LNCaP clone FGC (cell line): ENCODE data around the gene INKA2.

Source experiments
- DNase-seq: peaks from one replicate; pipeline ENCODE4 v3.0.0-alpha.2; 2011; ENCODE audit warnings: low read depth
- H3K4me3 ChIP-seq: 2 replicates; pipeline ENCODE4 v1.5.1; 2011; ENCODE audit warnings: mild to moderate bottlenecking, low read depth, low read length, control low read depth
- TF ChIP-seq, protein P1 (sequence below): IDR thresholded peaks from 2 replicates; pipeline ENCODE4 v1.5.1; 2012; ENCODE audit warnings: mild to moderate bottlenecking; ENCODE audit not compliant: control insufficient read depth, insufficient read depth; ENCODE audit errors: extremely low read depth

INKA2 gene

DNA sequence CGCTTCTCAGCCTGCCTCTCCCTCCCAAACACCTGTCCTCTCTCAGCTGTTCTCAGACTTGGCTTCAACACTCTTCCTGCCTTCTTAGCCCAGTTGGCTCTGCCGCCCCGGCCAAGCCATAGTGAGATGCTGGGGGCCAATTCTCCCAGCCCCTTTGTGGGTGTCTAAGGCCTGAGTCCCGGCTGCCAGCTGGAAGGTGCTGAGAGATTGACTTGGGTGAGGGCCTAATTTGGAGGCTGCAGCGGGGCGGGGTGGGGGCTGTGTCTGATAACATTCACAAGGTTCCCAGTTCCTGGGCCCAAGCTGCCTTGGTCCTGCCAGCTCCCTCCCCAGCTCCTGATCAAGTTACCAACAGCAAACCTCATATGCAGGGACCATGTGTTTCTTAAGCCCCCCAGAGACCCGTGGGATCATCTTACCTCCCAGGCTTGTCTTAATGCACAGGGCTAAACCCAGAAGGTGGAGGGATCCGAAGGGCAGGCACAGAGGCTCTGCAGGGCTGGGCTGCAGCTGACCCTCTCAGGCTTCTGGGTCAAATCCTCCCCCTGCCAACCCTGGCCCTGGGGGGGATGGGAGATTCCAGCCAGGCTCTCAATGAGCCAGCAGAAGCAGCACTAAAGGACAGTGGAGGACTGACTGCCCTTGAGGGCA is 9.8 kb downstream of the INKA2 start:
- TF ChIP-seq, protein P1, sequence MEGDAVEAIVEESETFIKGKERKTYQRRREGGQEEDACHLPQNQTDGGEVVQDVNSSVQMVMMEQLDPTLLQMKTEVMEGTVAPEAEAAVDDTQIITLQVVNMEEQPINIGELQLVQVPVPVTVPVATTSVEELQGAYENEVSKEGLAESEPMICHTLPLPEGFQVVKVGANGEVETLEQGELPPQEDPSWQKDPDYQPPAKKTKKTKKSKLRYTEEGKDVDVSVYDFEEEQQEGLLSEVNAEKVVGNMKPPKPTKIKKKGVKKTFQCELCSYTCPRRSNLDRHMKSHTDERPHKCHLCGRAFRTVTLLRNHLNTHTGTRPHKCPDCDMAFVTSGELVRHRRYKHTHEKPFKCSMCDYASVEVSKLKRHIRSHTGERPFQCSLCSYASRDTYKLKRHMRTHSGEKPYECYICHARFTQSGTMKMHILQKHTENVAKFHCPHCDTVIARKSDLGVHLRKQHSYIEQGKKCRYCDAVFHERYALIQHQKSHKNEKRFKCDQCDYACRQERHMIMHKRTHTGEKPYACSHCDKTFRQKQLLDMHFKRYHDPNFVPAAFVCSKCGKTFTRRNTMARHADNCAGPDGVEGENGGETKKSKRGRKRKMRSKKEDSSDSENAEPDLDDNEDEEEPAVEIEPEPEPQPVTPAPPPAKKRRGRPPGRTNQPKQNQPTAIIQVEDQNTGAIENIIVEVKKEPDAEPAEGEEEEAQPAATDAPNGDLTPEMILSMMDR, result no peak
- no peak overlapping the region for H3K4me3 ChIP-seq
- DNase-seq, result no peak

DNA sequence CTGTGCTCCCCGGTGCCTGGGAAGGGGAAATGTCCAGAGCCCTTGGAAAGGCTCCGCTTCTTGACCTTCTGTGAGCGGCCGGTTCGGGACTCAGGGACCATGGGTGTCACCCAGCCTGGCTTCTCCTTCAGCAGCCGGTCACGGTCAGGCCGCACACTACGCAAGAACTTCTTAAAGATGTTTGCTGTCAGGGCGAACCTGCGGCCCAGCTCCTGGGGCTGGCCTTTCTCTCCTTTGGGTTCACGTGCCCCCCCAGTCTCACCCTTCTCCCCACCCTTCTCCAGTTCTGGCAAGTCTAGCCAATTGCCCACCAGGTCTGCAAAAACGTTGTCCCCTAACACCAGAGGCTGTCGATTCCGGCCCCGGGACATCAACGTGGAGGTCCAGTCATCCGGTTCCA is 12.1 kb downstream of the INKA2 start:
- TF ChIP-seq, protein P1, result no peak
- H3K4me3 ChIP-seq, result no peak overlapping the region
- no peak for DNase-seq

DNA sequence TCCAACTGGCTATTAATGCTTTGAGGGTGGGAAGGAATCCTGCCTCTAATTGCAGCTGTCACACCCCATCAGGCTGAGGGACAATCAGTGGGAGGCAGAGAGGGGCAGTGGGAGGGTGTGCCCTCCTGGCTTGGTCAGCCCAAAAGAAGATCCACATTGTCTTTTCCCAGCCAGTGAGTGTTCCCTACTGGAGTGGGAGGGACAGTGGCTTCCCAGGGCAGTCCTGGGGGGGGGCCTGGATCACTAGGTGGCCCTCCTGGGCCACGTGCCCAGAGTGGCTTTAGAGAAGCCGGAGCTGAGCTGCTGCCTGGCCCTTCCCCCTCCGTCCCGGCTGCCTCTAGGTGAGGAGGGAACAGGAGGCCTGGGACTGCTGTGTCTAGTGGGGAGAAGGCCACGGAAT is 14.0 kb downstream of the INKA2 start:
- TF ChIP-seq, protein P1, result no peak
- no peak overlapping the region for H3K4me3 ChIP-seq
- DNase-seq, result no peak

DNA sequence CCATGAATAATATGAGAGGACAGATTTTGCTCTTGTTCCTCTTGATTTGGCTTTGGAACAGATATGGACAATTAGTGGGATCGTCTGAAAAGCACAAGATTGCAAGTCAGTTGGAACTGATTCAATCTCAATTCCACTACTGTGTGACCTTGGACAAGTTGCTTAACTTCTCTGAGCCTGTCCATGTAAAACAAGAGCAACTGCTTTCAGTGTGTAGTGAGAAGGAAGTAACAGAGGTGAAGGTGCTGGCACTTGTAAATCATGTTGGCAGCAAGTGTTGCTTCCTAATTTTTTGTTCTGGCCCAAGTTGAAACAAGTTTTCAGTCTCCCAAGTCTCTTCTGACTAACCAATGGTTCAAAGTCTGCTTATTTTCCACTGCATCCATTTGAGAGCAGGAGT is 15.3 kb downstream of the INKA2 start:
- TF ChIP-seq, protein P1, result no peak
- no peak for DNase-seq
- H3K4me3 ChIP-seq, result no peak overlapping the region

DNA sequence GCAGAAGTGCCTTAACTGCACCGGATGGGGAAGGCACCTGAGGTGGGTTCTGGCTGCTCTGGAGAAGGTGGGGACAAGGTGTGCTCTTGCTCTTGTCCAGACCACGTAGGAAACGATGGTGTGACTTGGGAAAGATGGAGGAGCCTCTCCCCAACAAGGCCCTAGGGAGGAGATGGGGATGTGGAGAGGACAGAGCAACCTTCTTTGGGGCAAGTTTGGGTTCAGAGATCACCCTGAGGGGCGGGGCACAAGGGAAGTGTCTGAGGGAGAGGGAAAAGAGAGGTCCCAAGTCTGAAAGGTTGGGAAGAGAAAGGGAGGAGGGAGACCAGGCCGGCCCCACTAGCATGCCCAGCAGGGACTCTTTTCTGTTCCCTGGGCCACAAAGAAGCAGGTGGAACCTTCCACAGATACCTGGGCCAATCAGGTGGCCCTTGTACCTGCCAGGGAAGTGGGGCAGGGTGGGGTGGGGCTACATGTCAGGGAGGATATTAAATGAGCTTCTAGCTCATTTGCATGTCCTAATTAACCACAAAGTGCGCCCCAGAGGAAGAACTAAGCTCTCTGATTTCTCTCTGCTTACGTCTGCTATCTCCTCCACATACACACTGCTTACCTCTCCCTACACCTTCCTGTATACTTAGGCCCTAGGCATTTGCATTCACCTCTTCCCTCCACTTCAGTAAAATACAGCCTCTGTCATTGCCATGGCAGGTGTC is 15.9 kb downstream of the INKA2 start:
- no peak for DNase-seq
- TF ChIP-seq, protein P1, result no peak

DNA sequence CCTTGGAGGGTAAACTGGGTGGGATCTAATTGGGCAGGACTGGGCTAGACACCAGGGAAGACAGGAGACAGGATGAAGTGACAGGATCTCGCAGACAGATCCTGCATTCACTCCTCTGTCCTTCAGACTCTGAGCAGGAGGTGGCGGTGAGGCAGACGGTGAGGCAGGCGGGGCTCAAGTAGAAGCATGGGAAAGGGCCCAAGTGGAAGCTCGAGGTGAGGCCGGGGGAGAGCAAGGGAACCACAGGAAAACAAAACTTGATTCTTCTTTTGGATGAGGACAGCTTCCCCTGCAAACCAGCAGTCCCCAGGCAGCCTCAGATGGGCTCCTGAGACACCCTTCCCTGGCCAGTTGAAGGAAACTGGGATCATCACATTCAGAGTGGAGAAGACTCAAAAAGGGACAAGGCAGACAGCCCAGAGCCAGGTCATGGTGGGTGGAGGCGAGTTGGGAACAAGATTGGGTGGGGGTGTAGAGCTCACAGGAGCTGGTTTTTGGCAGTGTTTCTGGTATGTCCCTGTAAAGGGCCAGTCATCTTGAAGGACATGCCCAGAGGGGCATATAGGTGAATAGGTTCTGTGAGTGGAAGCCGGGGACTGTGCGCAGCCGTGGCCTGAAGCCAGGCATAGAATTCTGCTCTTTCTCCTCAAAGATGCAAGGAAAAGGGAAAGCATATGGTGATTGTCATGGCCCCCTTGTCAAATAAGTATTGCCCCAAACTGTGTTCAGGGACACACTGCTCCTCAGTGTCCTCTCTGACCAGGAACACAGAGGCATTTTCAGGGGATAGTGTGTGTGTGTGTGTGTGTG is 18.0 kb downstream of the INKA2 start:
- TF ChIP-seq, protein P1, result no peak
- no peak for DNase-seq
- H3K4me3 ChIP-seq, result no peak overlapping the region

More for the DNA sequence above, 15.9 kb downstream of the INKA2 start:
- no peak overlapping the region for H3K4me3 ChIP-seq
